Middle frontal gyrus (tissue), 1 donor: ENCODE results near the gene USP10.
A peak's percentile ranks its signal among the peaks of the same experiment; 100 is the strongest.
"Not testable (repeated sequence)": the region's sequence is repeated elsewhere in the genome, so short reads cannot be mapped to it uniquely, and the experiment has no call there.

Experiments used
- DNase-seq: peaks from one replicate; pipeline ENCODE4 v3.0.0-alpha.2; 2015; ENCODE audit warnings: low spot score; ENCODE audit errors: extremely low spot score

USP10 gene

GRCh38 chr16:84672276-84673202 is 27.3 kb upstream of the USP10 start:
- DNase-seq = peak; percentile 18

- no peak for DNase-seq
These were observed 26.6 kb upstream of the USP10 start for GRCh38 chr16:84673203-84673535.

- no peak for DNase-seq
These were observed 26.2 kb upstream of the USP10 start for GRCh38 chr16:84673561-84673960.

- DNase-seq = no peak
These were observed 24.4 kb upstream of the USP10 start for GRCh38 chr16:84675423-84675822.

- DNase-seq = no peak
These were observed 23.9 kb upstream of the USP10 start for GRCh38 chr16:84675884-84676283.

- DNase-seq = no peak
These were observed 22.6 kb upstream of the USP10 start for GRCh38 chr16:84677017-84677803.

GRCh38 chr16:84677849-84678248 is 22.0 kb upstream of the USP10 start:
- DNase-seq = no peak

- DNase-seq = no peak
These were observed 21.3 kb upstream of the USP10 start for GRCh38 chr16:84678541-84678940.

- DNase-seq = no peak
These were observed 19.5 kb upstream of the USP10 start for GRCh38 chr16:84680165-84680842.

- no peak for DNase-seq
These were observed 18.8 kb upstream of the USP10 start for GRCh38 chr16:84680843-84681629.

- no peak for DNase-seq
These were observed 15.9 kb upstream of the USP10 start for GRCh38 chr16:84683691-84684591.

GRCh38 chr16:84684592-84684965 is 15.2 kb upstream of the USP10 start:
- no peak for DNase-seq

- no peak for DNase-seq
These were observed 14.6 kb upstream of the USP10 start for GRCh38 chr16:84685210-84685609.

- no peak for DNase-seq
These were observed 13.0 kb upstream of the USP10 start for GRCh38 chr16:84686707-84687298.

GRCh38 chr16:84687715-84688114 is 12.1 kb upstream of the USP10 start:
- no peak for DNase-seq

GRCh38 chr16:84688163-84688562 is 11.6 kb upstream of the USP10 start:
- DNase-seq = not testable (repeated sequence)

- no peak for DNase-seq
These were observed 10.7 kb upstream of the USP10 start for GRCh38 chr16:84689111-84689510.

GRCh38 chr16:84690088-84690819 is 9.5 kb upstream of the USP10 start:
- DNase-seq = no peak
